Panc1 (cell line): ENCODE measurements around the gene AHI1. TPM values are rescaled to one million over a fixed set of nuclear protein-coding genes. Genes with fewer than 3 reads are reported as not detected.

Source experiments
- ATAC-seq: fragments of 200-7000 bp; cut with Tn5 transposase; 2 replicates; pipeline ENCODE4 v1.9.1; 2020; ENCODE audit warnings: mild to moderate bottlenecking, moderate library complexity
- BruUV-seq: library from RNA; stranded (reverse); fragments of 400-500 nt; replicated peaks from 2 replicates; lab custom pipeline; 2021; lab: Mats Ljungman, UMichigan
- CTCF ChIA-PET: fragments of 300-600 bp; sonication (Branson Sonifier 250); formaldehyde crosslinking; loops from one replicate; lab custom pipeline; 2022; ENCODE audit warnings: antibody characterized with exemption; lab: Charles Lee
- POLR2A ChIA-PET: fragments of 300-600 bp; sonication (Branson Sonifier 250); formaldehyde crosslinking; loops from one replicate; lab custom pipeline; 2022; ENCODE audit warnings: antibody characterized with exemption; lab: Charles Lee
- DNase-seq: peaks from one replicate; pipeline ENCODE4 v3.0.0-alpha.2; 2010; ENCODE audit warnings: low read depth, low spot score
- H3K27ac ChIP-seq: 2 replicates; pipeline ENCODE4 v1.5.1; 2011; ENCODE audit warnings: mild to moderate bottlenecking, low read length, inconsistent platforms
- H3K27me3 ChIP-seq: fragments of 200-500 bp; sonication (Bioruptor generic); 2 replicates; pipeline ENCODE4 v1.6.0; 2014; ENCODE audit warnings: low read length, inconsistent platforms; ENCODE audit not compliant: control insufficient read depth, insufficient read depth
- H3K36me3 ChIP-seq: fragments of 200-500 bp; sonication (Bioruptor generic); 2 replicates; pipeline ENCODE4 v1.5.1; 2014; ENCODE audit warnings: inconsistent platforms, mild to moderate bottlenecking, low read length, moderate library complexity; ENCODE audit not compliant: control insufficient read depth, insufficient read depth
- H3K4me1 ChIP-seq: 2 replicates; pipeline ENCODE4 v1.5.1; 2011; ENCODE audit warnings: inconsistent platforms, mild to moderate bottlenecking, low read length, moderate library complexity; ENCODE audit not compliant: control insufficient read depth, insufficient read depth
- H3K4me3 ChIP-seq, 2 experiments: 2 replicates each; pipeline ENCODE4 v1.5.1; 2011 to 2012; ENCODE audit warnings: low read depth in 2 of 2, low read length in 2 of 2, mild to moderate bottlenecking in 2 of 2, inconsistent platforms in 1 of 2, moderate library complexity in 1 of 2
- H3K9me3 ChIP-seq: fragments of 200-500 bp; sonication (Bioruptor generic); 2 replicates; pipeline ENCODE4 v1.5.1; 2014; ENCODE audit warnings: low read depth, mild to moderate bottlenecking, inconsistent platforms, low read length, moderate library complexity; ENCODE audit not compliant: control insufficient read depth, insufficient read depth
- CTCF ChIP-seq: fragments of 450-650 bp; IDR thresholded peaks from 2 replicates; pipeline ENCODE4 v1.5.1; 2017; ENCODE audit warnings: mild to moderate bottlenecking
- POLR2AphosphoS5 ChIP-seq: IDR thresholded peaks from 2 replicates; pipeline ENCODE4 v1.6.1; 2012; ENCODE audit warnings: mild to moderate bottlenecking, low read depth, low read length, moderate library complexity
- REST ChIP-seq, 2 experiments: IDR thresholded peaks; 2 replicates each; pipeline ENCODE4 v1.6.1; 2011 to 2012; ENCODE audit warnings: low read depth in 2 of 2, control low read depth in 1 of 2, low read length in 1 of 2, mild to moderate bottlenecking in 1 of 2, moderate library complexity in 1 of 2; ENCODE audit not compliant: insufficient read depth in 1 of 2
- SIN3A ChIP-seq: IDR thresholded peaks from 2 replicates; pipeline ENCODE4 v1.6.1; 2012; ENCODE audit warnings: low read depth, mild to moderate bottlenecking, low read length, moderate library complexity, borderline replicate concordance; ENCODE audit not compliant: insufficient read depth
- TCF7L2 ChIP-seq: IDR thresholded peaks from 2 replicates; pipeline ENCODE4 v1.6.1; 2011; ENCODE audit warnings: mild to moderate bottlenecking, low read depth, low read length, inconsistent platforms
- in situ Hi-C: cut with HindIII; loops from 2 replicates; pipeline ENCODE4 v1.10.0; 2016; ENCODE audit warnings: low sequenced_read_pairs, low pct_unique_long_range_greater_than_20kb
- intact Hi-C: fragments of 100-400 bp; cut with micrococcal nuclease; formaldehyde crosslinking; loops from one replicate; pipeline ENCODE4 v1.10.0; 2022; ENCODE audit not compliant: unreplicated experiment
- total RNA-seq: library from RNA; stranded (reverse); gene quantifications from one replicate; pipeline ENCODE4 v1.2.1, GENCODE V29; 2021; ENCODE audit not compliant: unreplicated experiment

The AHI1 gene
- total RNA-seq, 1 experiment from 2014 or later, result 22.3 TPM

DNA sequence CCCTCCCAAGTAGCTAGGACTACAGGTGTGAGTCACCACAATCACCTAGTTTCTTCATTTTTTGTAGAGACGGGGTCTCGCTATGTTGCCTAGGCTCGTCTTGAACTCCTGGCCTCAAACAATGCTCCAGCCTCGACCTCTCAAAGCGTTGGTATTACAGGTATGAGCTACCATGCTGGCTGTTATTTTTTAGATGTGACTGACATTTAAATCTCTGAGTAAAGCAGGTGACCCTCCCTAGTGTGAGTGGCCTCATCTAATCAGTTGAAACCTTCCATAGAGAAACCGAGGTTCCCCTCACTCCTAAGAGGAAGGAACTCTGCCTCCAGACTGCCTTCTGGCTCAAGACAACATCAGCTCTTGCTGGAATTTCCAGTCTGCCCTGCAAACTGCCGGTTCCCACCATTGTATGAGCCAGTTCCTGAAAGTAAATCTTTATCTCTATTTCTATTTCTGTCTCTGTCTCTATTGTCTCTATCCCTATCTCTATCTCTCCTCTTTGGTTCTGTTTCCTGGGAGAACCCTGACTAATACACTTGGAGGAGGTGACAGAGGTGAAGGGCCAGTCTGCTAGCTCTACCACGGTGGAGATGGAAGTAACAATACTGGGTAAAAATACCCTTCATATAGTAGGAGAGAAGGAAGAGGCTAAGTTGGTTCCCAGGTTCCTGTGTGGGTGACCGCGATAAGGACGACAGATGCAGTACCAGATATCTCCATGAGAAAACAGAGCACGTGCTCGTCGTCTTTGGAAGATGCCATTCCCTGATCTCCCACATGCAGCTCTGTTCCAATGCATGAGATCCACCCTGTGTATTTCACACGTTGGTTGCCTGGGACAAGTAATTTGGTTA lies 235.4 kb downstream of the AHI1 start:
- CTCF ChIA-PET, result no interaction called here
- BruUV-seq, result no TSS peak
- no peak for DNase-seq
- H3K27me3 ChIP-seq, result peaks cover 7% of the 10 kb centered on the region
- in situ Hi-C loops (no loop called here), intact Hi-C loops (no loop called here)
- no peak overlapping the region for H3K4me3 ChIP-seq
- no peaks in the 10 kb centered on the region for H3K4me1 ChIP-seq
- no peak overlapping the region for H3K27ac ChIP-seq
- POLR2A ChIA-PET, result no interaction called here
- ATAC-seq, result peak; percentile 26; the same call in 1 of the 2 replicates
- no peaks in the 10 kb centered on the region for H3K36me3 ChIP-seq
- H3K9me3 ChIP-seq, result no peaks in the 10 kb centered on the region
- TF ChIP-seq CTCF (no peak), SIN3A (no peak), TCF7L2 (no peak), REST (IDR thresholded peaks at IDR 0.05; ENCODE audit: insufficient read depth in 1 of 2, low read depth in 2 of 2, low read length in 1 of 2) (no peak), POLR2AphosphoS5 (no peak)

DNA sequence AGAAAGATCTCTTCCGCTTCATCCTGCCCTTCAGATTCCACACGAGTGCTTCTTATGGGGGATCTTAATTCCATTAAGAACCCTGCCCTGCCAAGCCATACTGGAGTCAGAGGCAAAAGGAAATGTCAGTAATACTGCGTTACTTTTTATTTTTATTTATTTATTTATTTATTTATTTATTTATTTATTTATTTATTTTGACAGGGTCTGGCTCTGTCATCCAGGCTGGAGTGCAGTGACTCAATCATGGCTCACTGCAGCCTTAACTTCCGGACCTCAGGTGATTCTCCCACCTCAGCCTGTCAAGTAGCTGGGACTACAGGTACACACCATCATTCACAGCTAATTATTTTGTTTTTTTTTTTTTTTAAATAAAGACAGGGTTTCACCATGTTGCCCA lies 236.9 kb downstream of the AHI1 start:
- POLR2A ChIA-PET, result no interaction called here
- H3K36me3 ChIP-seq, result no peaks in the 10 kb centered on the region
- in situ Hi-C loops, result no loop called here
- H3K27me3 ChIP-seq, result peaks cover 7% of the 10 kb centered on the region
- ATAC-seq, result no peak
- DNase-seq, result no peak
- no peaks in the 10 kb centered on the region for H3K4me1 ChIP-seq
- H3K27ac ChIP-seq, result no peak overlapping the region
- H3K9me3 ChIP-seq, result no peaks in the 10 kb centered on the region
- CTCF ChIA-PET, result interaction anchor here (0.6 kb wide), 1 partner anchor 543 kb away, joined by 4 read pairs; no protein-coding TSS in a partner anchor
- intact Hi-C loops, result no loop called here
- no TSS peak for BruUV-seq
- TF ChIP-seq TCF7L2 (no peak), REST (IDR thresholded peaks at IDR 0.05; ENCODE audit: insufficient read depth in 1 of 2, low read depth in 2 of 2, low read length in 1 of 2) (no peak), POLR2AphosphoS5 (no peak), CTCF (no peak), SIN3A (no peak)
- H3K4me3 ChIP-seq, result no peak overlapping the region
